GM19397 (cell line): ENCODE data around the gene DGKA.
"Not testable (repeated sequence)": the region's sequence is repeated elsewhere in the genome, so short reads cannot be mapped to it uniquely, and the experiment has no call there.

Source experiments
- ATAC-seq: cut with Tn5 transposase; IDR thresholded peaks from one replicate; pipeline ENCODE4 v1.9.1; 2021; ENCODE audit warnings: mild to moderate bottlenecking, moderate library complexity; ENCODE audit not compliant: unreplicated experiment

The DGKA gene

DNA sequence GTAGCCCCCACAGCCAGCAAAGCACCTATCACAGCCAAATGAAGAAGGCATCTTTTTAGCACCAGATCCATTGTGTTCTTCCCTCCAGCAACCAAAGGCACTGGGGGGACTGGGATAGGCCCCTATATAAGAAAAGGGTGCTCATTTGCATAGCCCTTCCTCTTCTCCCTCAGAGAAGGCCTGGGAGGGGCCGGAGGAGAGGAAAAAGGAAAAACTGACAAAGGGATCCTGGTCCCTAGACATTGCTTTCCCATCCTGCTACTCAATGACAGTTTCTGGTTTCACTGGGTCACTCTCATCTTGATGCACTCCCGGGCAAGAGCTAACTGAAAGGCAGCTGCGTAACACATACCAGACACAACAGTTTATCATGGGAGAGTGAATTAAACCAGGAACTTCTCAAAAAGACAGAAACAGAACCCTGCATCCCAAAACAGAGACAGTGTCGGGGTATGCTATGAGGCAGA lies 35.0 kb downstream of the DGKA start, which contains the start of gene PMEL:
Gene PMEL, minus strand, starts transcription at position 102 of the 467 bp plus-strand sequence. Its CDS starts 31 bp downstream, at position 71.
- no peak for ATAC-seq

DNA sequence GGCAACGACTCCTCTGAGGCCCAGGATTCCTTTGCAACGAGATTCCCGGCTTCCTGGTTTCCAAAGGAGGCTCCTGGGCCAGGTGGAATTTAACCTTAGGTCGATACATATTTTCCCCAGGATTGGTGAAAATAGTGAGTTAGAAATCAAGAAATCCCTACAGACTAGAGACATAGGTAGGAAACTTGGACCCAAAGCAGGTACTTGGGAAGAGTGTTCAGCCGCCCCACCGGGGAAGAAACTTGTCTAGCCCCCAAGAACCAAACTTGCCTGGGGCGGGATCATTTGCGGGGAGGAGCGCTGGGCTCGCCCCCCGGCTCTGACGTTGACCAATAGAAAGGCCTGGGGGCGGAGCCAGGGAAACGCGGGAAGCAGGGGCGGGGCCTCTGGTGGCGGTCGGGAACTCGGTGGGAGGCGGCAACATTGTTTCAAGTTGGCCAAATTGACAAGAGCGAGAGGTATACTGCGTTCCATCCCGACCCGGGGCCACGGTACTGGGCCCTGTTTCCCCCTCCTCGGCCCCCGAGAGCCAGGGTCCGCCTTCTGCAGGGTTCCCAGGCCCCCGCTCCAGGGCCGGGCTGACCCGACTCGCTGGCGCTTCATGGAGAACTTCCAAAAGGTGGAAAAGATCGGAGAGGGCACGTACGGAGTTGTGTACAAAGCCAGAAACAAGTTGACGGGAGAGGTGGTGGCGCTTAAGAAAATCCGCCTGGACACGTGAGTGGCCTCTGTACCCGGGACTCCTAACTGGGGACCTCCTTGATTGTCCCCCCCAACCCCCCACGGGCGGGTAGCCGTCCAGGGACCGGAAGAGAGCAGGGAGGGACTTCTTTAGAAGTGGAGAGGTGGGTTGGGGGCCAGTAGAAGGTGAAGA lies 35.7 kb downstream of the DGKA start, which contains the start of gene CDK2:
Gene CDK2, plus strand, starts transcription at position 423 of the 874 bp plus-strand sequence. Its CDS starts 179 bp downstream, at position 602.
- ATAC-seq, result peak; percentile 89

DNA sequence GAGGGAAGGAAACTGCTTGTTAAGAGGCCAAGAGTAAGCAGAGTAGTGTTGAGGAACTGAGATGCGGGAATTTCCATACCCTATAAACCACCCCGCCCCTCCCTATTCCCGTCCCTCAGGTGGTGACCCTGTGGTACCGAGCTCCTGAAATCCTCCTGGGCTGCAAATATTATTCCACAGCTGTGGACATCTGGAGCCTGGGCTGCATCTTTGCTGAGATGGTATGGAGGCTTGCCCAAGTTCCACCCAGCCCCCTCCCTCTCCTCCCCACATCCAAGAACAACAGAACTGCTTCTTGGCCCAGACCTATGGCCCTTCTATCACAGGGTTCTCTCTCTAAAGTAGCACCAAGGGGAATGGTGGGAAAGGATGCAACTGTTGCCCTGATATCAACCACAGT lies 38.4 kb downstream of the DGKA start:
- no peak for ATAC-seq

DNA sequence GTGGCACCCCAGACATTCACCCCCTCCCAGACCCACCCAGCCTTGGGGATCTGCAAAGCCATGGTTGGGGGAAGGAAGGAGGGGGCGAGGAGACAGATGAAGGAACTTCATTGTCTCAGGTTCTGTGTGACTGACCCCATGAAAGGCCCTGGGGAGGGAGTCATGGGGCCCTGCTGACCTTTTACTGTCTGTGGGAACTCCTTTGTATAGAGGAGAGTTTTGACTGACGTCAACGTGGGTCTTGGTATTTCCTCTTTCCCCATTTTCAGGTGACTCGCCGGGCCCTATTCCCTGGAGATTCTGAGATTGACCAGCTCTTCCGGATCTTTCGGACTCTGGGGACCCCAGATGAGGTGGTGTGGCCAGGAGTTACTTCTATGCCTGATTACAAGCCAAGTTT lies 39.8 kb downstream of the DGKA start:
- ATAC-seq, result no peak

DNA sequence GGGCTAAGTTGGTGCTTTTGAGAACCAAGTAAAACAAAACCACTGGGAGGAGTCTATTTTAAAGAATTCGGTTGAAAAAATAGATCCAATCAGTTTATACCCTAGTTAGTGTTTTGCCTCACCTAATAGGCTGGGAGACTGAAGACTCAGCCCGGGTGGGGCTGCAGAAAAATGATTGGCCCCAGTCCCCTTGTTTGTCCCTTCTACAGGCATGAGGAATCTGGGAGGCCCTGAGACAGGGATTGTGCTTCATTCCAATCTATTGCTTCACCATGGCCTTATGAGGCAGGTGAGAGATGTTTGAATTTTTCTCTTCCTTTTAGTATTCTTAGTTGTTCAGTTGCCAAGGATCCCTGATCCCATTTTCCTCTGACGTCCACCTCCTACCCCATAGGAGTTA lies 41.1 kb downstream of the DGKA start:
- no peak for ATAC-seq

DNA sequence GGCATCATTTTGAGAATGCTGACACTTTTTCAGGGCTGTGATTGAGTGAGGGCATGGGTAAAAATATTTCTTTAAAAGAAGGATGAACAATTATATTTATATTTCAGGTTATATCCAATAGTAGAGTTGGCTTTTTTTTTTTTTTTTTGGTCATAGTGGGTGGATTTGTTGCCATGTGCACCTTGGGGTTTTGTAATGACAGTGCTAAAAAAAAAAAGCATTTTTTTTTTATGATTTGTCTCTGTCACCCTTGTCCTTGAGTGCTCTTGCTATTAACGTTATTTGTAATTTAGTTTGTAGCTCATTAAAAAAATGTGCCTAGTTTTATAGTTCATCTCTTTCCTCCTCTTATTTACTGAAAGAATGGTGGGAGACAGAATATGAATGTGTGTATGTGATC lies 41.5 kb downstream of the DGKA start:
- no peak for ATAC-seq

DNA sequence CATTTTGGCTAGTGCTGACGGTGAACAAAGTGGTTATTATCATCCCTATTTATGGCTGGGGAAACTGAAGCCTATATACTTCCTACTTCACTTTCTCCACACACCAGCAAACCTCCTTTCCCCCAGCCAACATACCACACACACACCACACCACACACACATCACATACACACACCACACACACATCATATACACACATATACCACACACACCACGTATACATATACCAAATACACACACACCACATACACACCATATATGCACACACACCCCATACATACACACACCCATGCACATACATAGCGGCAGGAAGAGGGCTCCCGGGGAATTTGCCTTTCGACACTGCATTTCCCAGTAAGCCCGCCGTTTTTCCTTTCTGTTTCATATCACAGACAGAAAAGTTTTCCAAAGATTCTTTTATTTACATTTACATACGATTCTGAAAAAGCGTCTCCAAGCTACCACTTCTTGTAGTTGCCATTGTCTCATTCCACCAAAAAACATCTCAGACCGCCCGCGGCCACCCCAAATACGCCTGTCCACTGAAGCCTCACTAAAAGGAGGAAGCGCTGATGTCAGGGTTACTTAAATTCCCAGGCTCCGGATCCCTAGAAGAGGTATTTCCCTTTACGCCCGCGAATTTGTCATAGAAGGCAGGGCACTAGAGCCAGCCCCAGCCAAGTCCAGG lies 42.1 kb downstream of the DGKA start:
- ATAC-seq, result no peak

DNA sequence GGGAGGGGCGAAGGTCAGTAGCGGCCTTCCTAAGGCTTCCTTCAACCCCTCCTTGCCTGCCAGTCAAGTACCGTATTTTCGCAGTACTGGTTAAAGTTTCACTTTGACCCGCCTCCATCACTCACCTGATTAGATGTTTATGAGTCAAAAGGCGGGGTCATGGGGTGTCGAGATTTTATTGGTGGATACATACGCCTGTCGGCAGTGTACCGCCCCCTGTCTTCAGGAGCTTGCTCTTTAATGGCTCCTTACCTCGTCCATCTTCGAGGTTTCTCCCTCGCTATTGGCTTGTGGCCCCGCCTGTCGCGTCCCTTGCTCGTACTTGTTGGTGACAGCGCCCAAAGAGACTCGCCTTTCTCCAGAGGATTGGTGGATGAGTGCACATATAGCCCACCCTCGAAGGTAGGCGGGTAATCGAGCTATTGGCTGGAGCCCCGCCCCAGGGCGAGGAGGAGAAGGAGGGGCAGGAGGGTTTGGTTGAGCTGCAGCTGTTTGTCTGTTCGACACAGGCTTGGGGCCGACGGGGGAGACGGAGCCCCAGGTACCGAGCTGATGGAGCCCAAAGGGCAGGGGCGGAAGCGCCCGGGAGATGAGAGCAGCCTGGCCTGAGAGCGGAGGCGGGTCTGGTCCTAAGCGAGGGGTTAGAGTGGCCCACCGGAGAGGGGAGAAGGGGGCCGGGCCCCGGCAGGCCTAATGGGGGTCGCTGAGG lies 42.8 kb downstream of the DGKA start, which contains the start of gene RAB5B:
Gene RAB5B, plus strand, starts transcription at position 480 of the 709 bp plus-strand sequence. CDS start 12,883 bp downstream, outside the sequence.
- peak; percentile 91 for ATAC-seq

DNA sequence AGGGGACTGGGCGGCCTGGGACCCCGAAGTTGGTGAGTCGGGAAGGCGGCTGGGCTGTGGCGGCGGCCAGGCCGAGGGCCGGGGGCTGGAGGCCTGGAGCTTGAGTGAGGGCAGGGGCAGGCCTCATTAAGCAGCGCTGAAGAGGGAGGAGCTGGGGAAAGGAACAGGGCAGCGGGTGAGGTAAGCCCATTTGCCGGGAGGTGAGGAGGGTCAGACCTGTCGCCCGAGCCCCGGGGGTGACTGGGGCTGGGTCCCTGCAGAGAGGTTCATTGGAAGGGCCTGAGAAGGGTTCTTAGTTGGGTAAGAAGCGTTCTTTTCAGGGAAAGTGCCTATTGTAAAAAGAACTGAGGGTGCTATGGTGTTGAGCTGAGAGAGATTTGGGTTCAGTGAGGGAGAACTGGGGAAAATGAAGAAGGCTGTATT lies 43.4 kb downstream of the DGKA start:
- ATAC-seq, result peak; percentile 15

DNA sequence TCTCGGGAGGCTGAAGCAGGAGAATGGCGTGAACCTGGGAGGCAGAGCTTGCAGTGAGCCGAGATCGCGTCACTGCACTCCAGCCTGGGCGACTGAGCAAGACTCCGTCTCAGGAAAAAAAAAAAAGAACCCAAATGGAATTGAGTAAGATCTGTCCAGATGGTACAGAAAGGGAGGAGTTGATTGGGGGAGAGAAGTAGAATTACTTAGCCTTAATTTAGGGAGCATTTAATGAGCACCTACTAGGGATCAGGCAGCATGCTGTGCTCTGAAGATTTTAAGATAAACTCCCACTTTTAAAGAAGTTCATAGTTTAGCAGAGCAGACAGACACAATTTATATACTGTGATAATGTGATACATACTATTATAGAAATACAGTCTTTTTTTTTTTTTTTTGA lies 47.4 kb downstream of the DGKA start:
- no peak for ATAC-seq

DNA sequence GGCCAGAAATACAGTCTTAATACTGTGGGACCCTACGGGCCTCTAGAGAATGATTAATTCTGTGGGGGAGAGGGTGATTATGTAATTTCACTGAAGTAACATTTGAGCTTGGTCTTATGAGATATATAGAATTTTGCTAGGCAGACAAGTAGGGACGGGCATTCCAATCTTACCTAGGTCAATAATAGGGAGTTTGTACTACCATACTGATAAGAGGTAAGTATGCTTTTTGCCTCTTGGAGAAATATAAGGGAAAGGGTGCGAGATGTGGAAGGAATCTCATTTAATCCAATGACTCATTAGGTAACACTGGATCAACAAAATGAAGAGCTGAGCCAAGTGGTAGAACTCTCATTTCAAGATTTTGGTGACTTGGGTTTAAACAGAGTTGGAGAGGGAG lies 48.1 kb downstream of the DGKA start:
- ATAC-seq, result no peak

DNA sequence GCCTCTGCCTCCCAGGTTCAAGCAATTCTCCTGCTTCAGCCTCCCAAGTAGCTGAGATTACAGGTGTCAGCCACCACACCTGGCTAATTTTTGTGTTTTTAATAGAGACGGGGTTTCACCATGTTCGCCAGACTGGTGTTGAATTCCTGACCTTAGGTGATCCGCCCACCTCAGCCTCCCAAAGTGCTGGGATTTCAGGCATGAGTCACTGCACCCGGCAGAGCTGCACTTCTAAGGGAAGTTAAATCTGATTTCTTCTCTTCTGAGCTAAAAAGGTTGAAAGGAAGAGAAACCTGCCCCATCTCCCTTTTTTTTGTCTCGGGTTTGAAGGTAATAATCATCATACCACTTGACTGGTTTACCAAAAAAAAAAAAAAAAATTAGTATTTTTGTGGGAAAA lies 50.9 kb downstream of the DGKA start:
- ATAC-seq, result not testable (repeated sequence)

DNA sequence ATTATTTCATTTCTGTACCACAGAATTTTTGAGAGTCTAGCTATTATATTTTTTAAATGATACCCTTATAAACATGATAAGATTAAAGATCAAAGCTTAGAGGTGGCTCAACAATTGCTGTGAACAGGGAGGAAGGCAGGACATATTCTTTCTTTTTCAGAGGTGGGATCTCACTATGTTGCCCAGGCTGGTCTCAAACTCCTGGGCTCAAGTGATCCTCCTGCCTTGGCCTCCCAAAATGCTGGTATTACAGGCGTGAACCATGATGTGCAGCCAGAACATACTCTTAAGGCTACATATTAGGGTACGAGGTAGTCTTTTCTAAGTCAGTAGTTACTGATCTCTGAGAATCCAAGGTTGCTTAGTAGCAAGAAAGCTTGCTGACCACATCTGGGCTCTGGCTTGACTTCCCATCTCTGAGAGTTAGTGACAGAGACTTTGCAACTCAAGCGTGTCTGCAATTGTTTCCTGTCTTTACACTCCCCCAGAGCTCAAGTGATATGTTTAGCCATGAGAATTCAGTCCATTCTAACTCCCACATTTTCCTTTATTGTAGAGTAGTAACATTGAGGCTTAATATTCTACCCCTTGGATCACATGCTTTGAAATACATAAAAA lies 51.5 kb downstream of the DGKA start:
- ATAC-seq, result peak; percentile 71

DNA sequence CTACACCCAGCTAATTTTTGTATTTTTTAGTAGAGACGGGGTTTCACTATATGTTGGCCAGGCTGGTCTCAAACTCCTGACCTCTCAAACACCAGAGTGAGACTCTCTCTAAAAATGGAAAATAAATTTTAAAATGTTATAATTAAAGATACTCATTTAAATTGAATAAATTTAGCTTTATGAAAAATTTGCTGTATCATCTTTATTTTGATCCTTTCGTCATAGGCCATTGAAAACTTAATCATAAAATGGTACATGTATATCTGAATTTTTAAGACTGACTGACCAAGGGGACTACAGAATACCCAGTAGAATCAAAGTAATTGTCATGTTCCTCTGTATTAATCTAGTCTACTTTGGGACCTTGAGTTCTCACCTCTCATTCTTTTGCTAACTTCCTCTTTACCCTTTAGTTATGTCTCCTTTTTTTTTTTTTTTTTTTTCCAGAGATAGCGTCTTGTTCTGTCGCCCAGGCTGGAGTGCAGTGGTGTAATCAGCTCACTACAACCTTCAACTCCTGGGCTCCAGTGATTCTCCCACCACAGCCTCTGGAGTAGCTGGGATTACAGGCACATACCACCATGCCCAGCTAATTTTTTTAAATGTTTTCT lies 52.4 kb downstream of the DGKA start:
- ATAC-seq, result no peak

DNA sequence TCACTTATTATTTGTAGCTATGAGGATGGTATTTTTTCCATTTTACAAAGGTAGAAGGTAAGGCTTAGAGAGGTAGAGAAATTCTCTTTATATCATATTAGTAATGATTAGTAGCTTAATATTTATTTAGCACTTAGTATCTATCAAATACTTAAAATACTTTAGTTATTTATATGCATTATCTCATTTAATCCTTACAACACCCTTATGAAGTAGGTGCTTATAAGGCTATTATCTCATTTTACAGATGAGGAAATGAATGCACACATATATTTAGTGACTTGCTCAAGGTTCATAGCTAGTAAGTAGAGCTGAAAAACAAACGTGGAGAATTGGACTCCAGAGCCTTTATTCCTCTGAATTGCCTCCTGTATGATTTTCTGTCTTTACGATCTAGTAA lies 53.9 kb downstream of the DGKA start:
- ATAC-seq, result no peak

DNA sequence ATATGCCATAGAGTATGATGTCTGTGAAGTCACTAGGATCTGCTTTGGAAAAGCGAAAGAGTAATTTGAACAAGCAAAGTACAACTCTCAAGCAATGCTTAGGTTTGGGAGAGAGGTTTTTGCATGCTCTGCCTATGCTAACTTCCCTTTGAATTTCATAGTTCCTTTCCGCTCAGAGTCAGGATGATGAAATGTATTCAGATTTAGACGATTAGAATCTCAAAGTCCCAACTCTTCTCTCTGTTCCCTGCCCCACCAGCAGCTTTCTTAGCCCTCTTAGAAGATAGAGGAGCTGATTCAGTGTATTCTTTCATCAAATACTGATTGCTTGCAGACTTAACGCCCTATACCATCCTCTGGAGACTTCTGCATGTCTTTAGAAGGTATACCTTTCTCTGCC lies 54.4 kb downstream of the DGKA start:
- ATAC-seq, result no peak

DNA sequence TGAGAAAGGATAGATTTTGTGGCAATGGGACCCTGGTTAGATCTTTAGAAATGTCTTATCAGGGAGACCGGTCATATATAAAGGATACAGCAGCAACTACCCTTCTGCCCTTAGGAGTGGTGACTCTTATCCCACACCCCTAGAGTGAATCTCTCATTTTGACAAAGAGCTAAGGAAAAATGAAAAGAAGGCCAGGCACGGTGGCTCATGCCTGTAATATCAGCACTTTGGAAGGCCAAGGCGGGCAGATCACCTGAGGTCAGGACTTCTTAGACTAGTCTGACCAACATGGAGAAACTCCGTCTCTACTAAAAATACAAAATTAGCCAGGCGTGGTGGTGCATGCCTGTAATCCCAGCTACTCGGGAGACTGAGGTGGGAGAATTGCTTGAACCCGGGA lies 55.0 kb downstream of the DGKA start:
- not testable (repeated sequence) for ATAC-seq

DNA sequence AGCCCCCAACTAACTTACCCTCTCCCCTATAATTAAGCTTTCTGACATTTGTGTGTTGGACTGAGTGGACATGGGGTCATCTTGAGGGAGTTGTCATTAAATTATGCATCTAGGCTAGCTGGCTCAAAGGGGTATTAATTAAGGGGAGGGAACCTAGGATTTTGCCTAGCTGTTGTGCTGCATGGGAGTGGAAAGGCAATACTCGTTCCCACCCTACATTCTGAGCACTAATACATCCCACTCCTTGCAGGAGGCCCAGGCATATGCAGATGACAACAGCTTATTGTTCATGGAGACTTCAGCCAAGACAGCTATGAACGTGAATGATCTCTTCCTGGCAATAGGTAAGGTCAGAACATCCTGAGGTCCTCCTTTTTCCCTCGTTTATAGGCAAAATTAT lies 60.1 kb downstream of the DGKA start:
- ATAC-seq, result no peak

DNA sequence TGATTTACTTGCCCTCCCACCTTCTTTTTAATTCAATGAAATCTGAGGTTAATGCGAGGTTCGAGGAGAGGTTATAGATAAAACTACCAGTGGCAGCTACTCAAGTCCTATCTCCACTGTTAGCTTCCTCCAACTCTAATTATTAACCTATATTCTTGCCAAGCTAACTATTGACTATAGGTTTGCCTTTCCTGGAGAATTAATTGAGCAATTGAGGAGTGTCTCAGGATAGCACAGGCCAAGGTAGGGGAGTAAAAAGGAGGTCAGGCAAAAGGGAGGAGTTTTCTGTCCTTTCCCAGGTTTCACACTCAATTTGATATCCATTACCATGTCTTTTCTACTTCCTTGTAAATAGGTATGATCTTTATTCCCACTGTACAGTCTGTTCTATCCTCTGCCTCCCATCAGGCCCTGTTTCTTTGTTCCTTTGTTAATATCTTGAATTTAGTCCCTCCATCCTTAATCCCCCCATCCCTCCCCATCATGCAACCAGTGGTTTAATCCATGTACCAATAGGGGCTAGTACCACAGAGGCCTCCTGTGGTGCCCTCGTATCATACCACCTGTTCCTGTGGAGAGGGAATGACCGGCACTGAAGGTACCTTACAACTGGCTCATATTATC lies 62.4 kb downstream of the DGKA start:
- ATAC-seq, result no peak

DNA sequence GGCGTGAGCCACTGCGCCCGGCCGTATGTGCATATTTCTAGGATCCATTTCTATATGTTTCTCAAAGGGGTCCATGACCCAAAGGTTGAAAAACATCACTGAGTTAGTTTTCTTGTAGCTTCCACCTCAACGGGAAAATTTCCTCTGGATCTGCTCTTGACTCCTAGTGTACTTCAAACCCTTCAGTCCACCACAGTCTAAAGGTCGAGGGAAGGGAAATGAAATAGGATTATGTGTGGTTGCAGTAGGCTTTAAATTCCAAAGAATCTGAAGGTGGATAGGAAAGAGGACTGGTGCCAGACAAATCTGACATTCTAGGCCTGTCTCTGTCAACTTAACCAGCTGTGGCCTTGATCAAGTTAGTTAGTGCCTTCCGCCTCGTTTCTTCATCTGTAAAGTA lies 64.4 kb downstream of the DGKA start:
- no peak for ATAC-seq
